H9 (cell line): ENCODE measurements around the gene TSC22D4. TPM values are rescaled to one million over a fixed set of nuclear protein-coding genes. Genes with fewer than 3 reads are reported as not detected.
A peak's percentile ranks its signal among the peaks of the same experiment; 100 is the strongest.

Source experiments
- DNase-seq: peaks from one replicate; pipeline ENCODE4 v3.0.0-alpha.2; 2017
- H2AFZ ChIP-seq: one replicate; pipeline ENCODE4 v1.6.1; 2013; ENCODE audit warnings: mild to moderate bottlenecking, low read length, control low read depth, moderate library complexity
- H2AK5ac ChIP-seq: 2 replicates; pipeline ENCODE4 v1.6.1; 2013; ENCODE audit warnings: low read length, control low read depth, mixed read lengths; ENCODE audit not compliant: insufficient read length
- H2BK120ac ChIP-seq: one replicate; pipeline ENCODE4 v1.6.1; 2013; ENCODE audit warnings: low read depth, mild to moderate bottlenecking, low read length, control low read depth, inconsistent platforms; ENCODE audit not compliant: poor library complexity, severe bottlenecking
- H2BK12ac ChIP-seq: 2 replicates; pipeline ENCODE4 v1.6.1; 2013; ENCODE audit warnings: low read length, control low read depth, mixed read lengths, low read depth; ENCODE audit not compliant: insufficient read length
- H2BK15ac ChIP-seq: 2 replicates; pipeline ENCODE4 v1.6.1; 2013; ENCODE audit warnings: low read depth, low read length, control low read depth
- H2BK20ac ChIP-seq: one replicate; pipeline ENCODE4 v1.6.1; 2013; ENCODE audit warnings: low read depth, mild to moderate bottlenecking, low read length, control low read depth, inconsistent platforms; ENCODE audit not compliant: poor library complexity, severe bottlenecking
- H2BK5ac ChIP-seq: 2 replicates; pipeline ENCODE4 v1.6.1; 2013; ENCODE audit warnings: low read length, control low read depth, mixed read lengths; ENCODE audit not compliant: insufficient read length
- H3K14ac ChIP-seq: 2 replicates; pipeline ENCODE4 v1.6.1; 2013; ENCODE audit warnings: low read length, control low read depth; ENCODE audit not compliant: insufficient read depth
- H3K18ac ChIP-seq: 2 replicates; pipeline ENCODE4 v1.6.1; 2013; ENCODE audit warnings: low read depth, mild to moderate bottlenecking, mixed read lengths, low read length, control low read depth; ENCODE audit not compliant: insufficient read length
- H3K23ac ChIP-seq: 2 replicates; pipeline ENCODE4 v1.6.1; 2013; ENCODE audit warnings: low read length, control low read depth, mixed read lengths, low read depth; ENCODE audit not compliant: insufficient read length
- H3K23me2 ChIP-seq: 2 replicates; pipeline ENCODE4 v1.6.1; 2013; ENCODE audit warnings: low read depth, mild to moderate bottlenecking, mixed read lengths, low read length, control low read depth; ENCODE audit not compliant: insufficient read length, poor library complexity, severe bottlenecking
- H3K27ac ChIP-seq: 2 replicates; pipeline ENCODE4 v1.5.1; 2013; ENCODE audit warnings: low read length, control low read depth, mixed read lengths, low read depth; ENCODE audit not compliant: insufficient read length
- H3K27me3 ChIP-seq: 2 replicates; pipeline ENCODE4 v1.6.1; 2013; ENCODE audit warnings: low read length, control low read depth, inconsistent platforms; ENCODE audit not compliant: insufficient read depth
- H3K4ac ChIP-seq: 2 replicates; pipeline ENCODE4 v1.6.1; 2013; ENCODE audit warnings: low read depth, mild to moderate bottlenecking, control low read depth, inconsistent platforms, low read length, moderate library complexity
- H3K4me1 ChIP-seq: 2 replicates; pipeline ENCODE4 v1.6.1; 2013; ENCODE audit warnings: low read length, control low read depth, inconsistent platforms; ENCODE audit not compliant: insufficient read depth
- H3K4me2 ChIP-seq: 2 replicates; pipeline ENCODE4 v1.6.1; 2013; ENCODE audit warnings: low read length, control low read depth, mixed read lengths; ENCODE audit not compliant: insufficient read length, insufficient read depth
- H3K56ac ChIP-seq: 2 replicates; pipeline ENCODE4 v1.6.1; 2013; ENCODE audit warnings: low read depth, mild to moderate bottlenecking, mixed read lengths, low read length, control low read depth; ENCODE audit not compliant: insufficient read length
- H3K79me1 ChIP-seq: 2 replicates; pipeline ENCODE4 v1.6.1; 2013; ENCODE audit warnings: low read depth, mild to moderate bottlenecking, moderate library complexity, low read length, control low read depth, inconsistent platforms; ENCODE audit not compliant: insufficient read depth, poor library complexity, severe bottlenecking
- H3K79me2 ChIP-seq: 2 replicates; pipeline ENCODE4 v1.6.1; 2013; ENCODE audit warnings: low read length, control low read depth, inconsistent platforms; ENCODE audit not compliant: insufficient read depth
- H3K9ac ChIP-seq: 2 replicates; pipeline ENCODE4 v1.6.1; 2013; ENCODE audit warnings: low read length, control low read depth, mixed read lengths; ENCODE audit not compliant: insufficient read length; ENCODE audit errors: extremely low read depth
- H3K9me3 ChIP-seq: one replicate; pipeline ENCODE4 v1.6.1; 2013; ENCODE audit warnings: low read depth, low read length, inconsistent platforms; ENCODE audit not compliant: control insufficient read depth
- H3T11ph ChIP-seq: one replicate; pipeline ENCODE4 v1.6.1; 2013; ENCODE audit warnings: mild to moderate bottlenecking, low read length, control low read depth, inconsistent platforms
- H4K20me1 ChIP-seq: one replicate; pipeline ENCODE4 v1.6.1; 2013; ENCODE audit not compliant: control insufficient read depth, insufficient read length, insufficient read depth
- H4K5ac ChIP-seq: 2 replicates; pipeline ENCODE4 v1.6.1; 2013; ENCODE audit warnings: low read depth, mild to moderate bottlenecking, mixed read lengths, low read length, control low read depth; ENCODE audit not compliant: insufficient read length
- H4K8ac ChIP-seq: replicated peaks from 2 replicates; pipeline ENCODE4 v1.6.1; 2013; ENCODE audit warnings: low read length, control low read depth, mixed read lengths, low read depth; ENCODE audit not compliant: insufficient read length
- H4K91ac ChIP-seq: 2 replicates; pipeline ENCODE4 v1.6.1; 2013; ENCODE audit warnings: low read depth, mild to moderate bottlenecking, moderate library complexity, mixed read lengths, low read length, control low read depth; ENCODE audit not compliant: insufficient read length
- H3K27ac Mint-ChIP-seq, 3 experiments: 2 replicates in 2 of 3; 3 replicates in 1 of 3; pipeline ENCODE4 v1.8.0; 2020 to 2021; ENCODE audit warnings: mixed read lengths in 3 of 3, mild to moderate bottlenecking in 1 of 3, moderate library complexity in 1 of 3
- H3K27me3 Mint-ChIP-seq: 2 replicates; pipeline ENCODE4 v1.8.0; 2021; ENCODE audit warnings: low read depth, mild to moderate bottlenecking, moderate library complexity, mixed read lengths
- H3K36me3 Mint-ChIP-seq, 3 experiments: 2 replicates in 2 of 3; 3 replicates in 1 of 3; pipeline ENCODE4 v1.8.0; 2020 to 2021; ENCODE audit warnings: low read depth in 3 of 3, mixed read lengths in 3 of 3; ENCODE audit not compliant: insufficient read depth in 1 of 3
- H3K4me1 Mint-ChIP-seq, 2 experiments: 2 replicates each; pipeline ENCODE4 v1.8.0; 2020; ENCODE audit warnings: mixed read lengths in 2 of 2
- H3K4me3 Mint-ChIP-seq, 2 experiments: 2 replicates in 1 of 2; 3 replicates in 1 of 2; pipeline ENCODE4 v1.8.0; 2020 to 2021; ENCODE audit warnings: mild to moderate bottlenecking in 2 of 2, mixed read lengths in 2 of 2, moderate library complexity in 1 of 2
- H3K9me3 Mint-ChIP-seq, 2 experiments: 2 replicates in 1 of 2; 3 replicates in 1 of 2; pipeline ENCODE4 v1.8.0; 2020; ENCODE audit warnings: mild to moderate bottlenecking in 2 of 2, mixed read lengths in 2 of 2, moderate library complexity in 1 of 2
- WGBS: extraction: QIAGEN DNeasy Blood & Tissue Kit; methylation state at CpG from one replicate; pipeline ENCODE4 v1.1.7; 2013; ENCODE audit warnings: missing lambda C conversion rate, low lambda C conversion rate, mixed read lengths; ENCODE audit not compliant: insufficient read length; ENCODE audit errors: extremely low coverage; 5-methylcytosine and 5-hydroxymethylcytosine counted together
- total RNA-seq: library from RNA; stranded (reverse); gene quantifications from 2 replicates; pipeline ENCODE4 v1.2.1, GENCODE V29; 2021
- TF ChIP-seq, protein P1 (sequence below): fragments of 200-600 bp; sonication (generic); conservative IDR thresholded peaks from 3 replicates; pipeline ENCODE4 v1.8.0; 2021; ENCODE audit warnings: antibody characterized with exemption, mild to moderate bottlenecking

TSC22D4 gene
- total RNA-seq, 1 experiment from 2014 or later = 17.5 TPM

DNA sequence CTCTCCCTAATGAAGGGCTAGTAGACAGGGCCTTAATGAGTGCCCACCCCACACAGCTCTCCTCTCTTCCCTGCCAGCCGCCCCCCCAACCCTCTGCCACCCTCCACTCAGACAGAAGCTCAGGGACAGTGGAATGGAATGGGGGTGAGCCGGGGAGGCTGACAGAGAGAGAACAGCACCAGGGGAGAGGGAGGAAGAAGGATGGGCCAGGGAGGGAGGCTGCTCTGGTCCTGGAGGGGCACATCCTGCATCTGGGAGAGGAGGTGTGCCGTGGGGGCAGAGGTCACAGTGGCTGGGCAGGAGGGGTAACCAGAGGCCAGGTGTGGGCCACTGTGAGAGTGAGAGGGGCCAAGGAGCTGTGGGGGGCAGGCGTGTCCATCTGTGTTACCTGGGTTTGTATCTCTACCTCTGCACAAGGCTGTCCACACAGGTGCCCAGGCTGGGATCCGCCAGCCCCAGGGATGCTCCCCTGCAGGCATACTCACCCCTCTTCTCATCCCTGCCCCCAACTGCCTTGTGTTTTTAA is 7.2 kb upstream of the TSC22D4 start:
- Histone ChIP-seq H3K4me1 (peaks cover 2% of the 10 kb centered on the region; the same call in 1 of the 2 replicates), H3K23ac (no peak overlapping the region), H3K79me2 (no peaks in the 10 kb centered on the region), H4K5ac (no peak overlapping the region), H3K27me3 (no peaks in the 10 kb centered on the region), H2BK12ac (no peak overlapping the region), H3K56ac (no peak overlapping the region), H3K27ac (no peak overlapping the region), H2BK5ac (no peak overlapping the region), H3K4me2 (no peak overlapping the region), H2AK5ac (no peak overlapping the region), H3K79me1 (no peaks in the 10 kb centered on the region), H2BK15ac (no peak overlapping the region), H3K18ac (no peak overlapping the region), H2BK20ac (no peak overlapping the region), H4K91ac (no peak overlapping the region), H3T11ph (no peak overlapping the region), H4K20me1 (no peaks in the 10 kb centered on the region), H3K4ac (no peak overlapping the region), H3K9me3 (no peaks in the 10 kb centered on the region), H3K9ac (no peak overlapping the region), H3K23me2 (peaks cover 5% of the 10 kb centered on the region), H4K8ac (no peak overlapping the region), H2BK120ac (no peak overlapping the region), H2AFZ (no peak overlapping the region), H3K14ac (no peak overlapping the region)
- DNase-seq = no peak
- no peaks in the 10 kb centered on the region for H3K27me3 Mint-ChIP-seq
- peaks cover 25 to 50% of the 10 kb centered on the region in 2 experiments for H3K4me1 Mint-ChIP-seq
- H3K27ac Mint-ChIP-seq = peak overlapping the region in 2 of 3 experiments; percentile 61; a peak in 5 of 7 replicates
- H3K4me3 Mint-ChIP-seq = 0 out of 5 replicates have a peak overlapping the region, but pooled peaks of 1 of the 2 experiments have one; percentile 0
- WGBS = no CpG with 5 or more reads among the region's 5 CpGs
- H3K9me3 Mint-ChIP-seq = peaks cover 0 to 2% of the 10 kb centered on the region in 2 experiments; a peak in 2 of 5 replicates
- TF ChIP-seq, protein P1, sequence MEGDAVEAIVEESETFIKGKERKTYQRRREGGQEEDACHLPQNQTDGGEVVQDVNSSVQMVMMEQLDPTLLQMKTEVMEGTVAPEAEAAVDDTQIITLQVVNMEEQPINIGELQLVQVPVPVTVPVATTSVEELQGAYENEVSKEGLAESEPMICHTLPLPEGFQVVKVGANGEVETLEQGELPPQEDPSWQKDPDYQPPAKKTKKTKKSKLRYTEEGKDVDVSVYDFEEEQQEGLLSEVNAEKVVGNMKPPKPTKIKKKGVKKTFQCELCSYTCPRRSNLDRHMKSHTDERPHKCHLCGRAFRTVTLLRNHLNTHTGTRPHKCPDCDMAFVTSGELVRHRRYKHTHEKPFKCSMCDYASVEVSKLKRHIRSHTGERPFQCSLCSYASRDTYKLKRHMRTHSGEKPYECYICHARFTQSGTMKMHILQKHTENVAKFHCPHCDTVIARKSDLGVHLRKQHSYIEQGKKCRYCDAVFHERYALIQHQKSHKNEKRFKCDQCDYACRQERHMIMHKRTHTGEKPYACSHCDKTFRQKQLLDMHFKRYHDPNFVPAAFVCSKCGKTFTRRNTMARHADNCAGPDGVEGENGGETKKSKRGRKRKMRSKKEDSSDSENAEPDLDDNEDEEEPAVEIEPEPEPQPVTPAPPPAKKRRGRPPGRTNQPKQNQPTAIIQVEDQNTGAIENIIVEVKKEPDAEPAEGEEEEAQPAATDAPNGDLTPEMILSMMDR = no peak
- H3K36me3 Mint-ChIP-seq = peaks cover 0 to 8% (median 0%) of the 10 kb centered on the region in 3 experiments; a peak in 1 of 7 replicates
